ENCODE data around the gene FBXO36.
A peak's percentile ranks its signal among the peaks of the same experiment; 100 is the strongest.

The FBXO36 gene

GRCh38 chr2:230050136-230050535, 127.8 kb downstream of the FBXO36 start:
- DNase-seq (ENCODE audit: low read depth): no peak

- no peak for DNase-seq (ENCODE audit: low read depth)
Observed at GRCh38 chr2:230052299-230052698, 130.0 kb downstream of the FBXO36 start.

GRCh38 chr2:230053753-230054478, 131.6 kb downstream of the FBXO36 start:
- DNase-seq (ENCODE audit: low read depth): peak; percentile 73

- no peak for DNase-seq (ENCODE audit: low read depth)
Observed at GRCh38 chr2:230060672-230061293, 138.5 kb downstream of the FBXO36 start.
